H1 (cell line): Measurements from ENCODE around the gene RND3. TPM values are rescaled to one million over a fixed set of nuclear protein-coding genes. Genes with fewer than 3 reads are reported as not detected.

Experiments
- TEAD4 ChIP-seq: IDR thresholded peaks from 2 replicates; pipeline ENCODE4 v1.6.1; 2012; ENCODE audit warnings: low read depth, low read length, inconsistent platforms, mixed read lengths
- polyA plus RNA-seq, 7 experiments: library from polyadenylated mRNA; depleted of rRNA in 3 of 7; stranded (reverse) in 5 of 7; unstranded in 2 of 7; fragments of >200 nt in 5 of 7; fragments of 200-250 nt in 2 of 7; gene quantifications; 1 replicate in 5 of 7; 2 replicates in 1 of 7; 4 replicates in 1 of 7; pipeline versions ENCODE4 v1.2.1 to v1.2.3, GENCODE V29; 2011 to 2013; ENCODE audit warnings: missing spikeins in 2 of 7, mixed read lengths in 2 of 7
- total RNA-seq: library from RNA; stranded (reverse); fragmentation: NEBNext Ultra II Directional; extraction: Animal tissue kit (Norgen Biotek cat#: 25700); gene quantifications from 2 replicates; pipeline ENCODE4 v1.2.1, GENCODE V29; 2021
- TF ChIP-seq, protein P1 (sequence below), 3 experiments: IDR thresholded peaks; 1 replicate in 2 of 3; 2 replicates in 1 of 3; pipeline versions ENCODE4 v1.5.1 to v1.6.1; 2011; ENCODE audit warnings: low read length in 3 of 3, mild to moderate bottlenecking in 3 of 3, inconsistent platforms in 2 of 3, low read depth in 1 of 3, moderate library complexity in 1 of 3; ENCODE audit not compliant: insufficient read depth in 1 of 3; ENCODE audit errors: control extremely low read depth in 1 of 3

The RND3 gene
- total and polyA plus RNA-seq, 2 of the 8 experiments (the other 6 are each of a cell fraction or from before 2014, with no cell fraction given) = 12.2 to 25.6 TPM

- no peak for TF ChIP-seq TEAD4
- TF ChIP-seq, protein P1, sequence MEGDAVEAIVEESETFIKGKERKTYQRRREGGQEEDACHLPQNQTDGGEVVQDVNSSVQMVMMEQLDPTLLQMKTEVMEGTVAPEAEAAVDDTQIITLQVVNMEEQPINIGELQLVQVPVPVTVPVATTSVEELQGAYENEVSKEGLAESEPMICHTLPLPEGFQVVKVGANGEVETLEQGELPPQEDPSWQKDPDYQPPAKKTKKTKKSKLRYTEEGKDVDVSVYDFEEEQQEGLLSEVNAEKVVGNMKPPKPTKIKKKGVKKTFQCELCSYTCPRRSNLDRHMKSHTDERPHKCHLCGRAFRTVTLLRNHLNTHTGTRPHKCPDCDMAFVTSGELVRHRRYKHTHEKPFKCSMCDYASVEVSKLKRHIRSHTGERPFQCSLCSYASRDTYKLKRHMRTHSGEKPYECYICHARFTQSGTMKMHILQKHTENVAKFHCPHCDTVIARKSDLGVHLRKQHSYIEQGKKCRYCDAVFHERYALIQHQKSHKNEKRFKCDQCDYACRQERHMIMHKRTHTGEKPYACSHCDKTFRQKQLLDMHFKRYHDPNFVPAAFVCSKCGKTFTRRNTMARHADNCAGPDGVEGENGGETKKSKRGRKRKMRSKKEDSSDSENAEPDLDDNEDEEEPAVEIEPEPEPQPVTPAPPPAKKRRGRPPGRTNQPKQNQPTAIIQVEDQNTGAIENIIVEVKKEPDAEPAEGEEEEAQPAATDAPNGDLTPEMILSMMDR (IDR thresholded peaks at IDR 0.05; ENCODE audit: control extremely low read depth in 1 of 3, insufficient read depth in 1 of 3, low read depth in 1 of 3, low read length in 3 of 3) = no peak
These were observed 55.7 kb downstream of the RND3 start (continued) for GRCh38 chr2:150431561-150432311.
